ENCODE data around the gene HIF1A. TPM values are rescaled to one million over a fixed set of nuclear protein-coding genes. Genes with fewer than 3 reads are reported as not detected.
"Not testable (repeated sequence)": the region's sequence is repeated elsewhere in the genome, so short reads cannot be mapped to it uniquely, and the experiment has no call there.

The HIF1A gene
- total and polyA plus RNA-seq, 8 donors, result 145 to 272 (median 204) TPM

- DNase-seq (no peak), ATAC-seq (no peak)
- intact Hi-C loops (cut with DNase I), result no loop called here
- Histone ChIP-seq H3K27me3 (no peaks in the 10 kb centered on the region), H3K27ac (no peak overlapping the region), H3K4me1 (peaks cover 0 to 14% of the 10 kb centered on the region in 2 donors), H3K9me3 (no peaks in the 10 kb centered on the region), H3K4me3 (no peak overlapping the region), H3K36me3 (peaks cover 4 to 100% of the 10 kb centered on the region in 2 donors)
- TF ChIP-seq, protein P1, sequence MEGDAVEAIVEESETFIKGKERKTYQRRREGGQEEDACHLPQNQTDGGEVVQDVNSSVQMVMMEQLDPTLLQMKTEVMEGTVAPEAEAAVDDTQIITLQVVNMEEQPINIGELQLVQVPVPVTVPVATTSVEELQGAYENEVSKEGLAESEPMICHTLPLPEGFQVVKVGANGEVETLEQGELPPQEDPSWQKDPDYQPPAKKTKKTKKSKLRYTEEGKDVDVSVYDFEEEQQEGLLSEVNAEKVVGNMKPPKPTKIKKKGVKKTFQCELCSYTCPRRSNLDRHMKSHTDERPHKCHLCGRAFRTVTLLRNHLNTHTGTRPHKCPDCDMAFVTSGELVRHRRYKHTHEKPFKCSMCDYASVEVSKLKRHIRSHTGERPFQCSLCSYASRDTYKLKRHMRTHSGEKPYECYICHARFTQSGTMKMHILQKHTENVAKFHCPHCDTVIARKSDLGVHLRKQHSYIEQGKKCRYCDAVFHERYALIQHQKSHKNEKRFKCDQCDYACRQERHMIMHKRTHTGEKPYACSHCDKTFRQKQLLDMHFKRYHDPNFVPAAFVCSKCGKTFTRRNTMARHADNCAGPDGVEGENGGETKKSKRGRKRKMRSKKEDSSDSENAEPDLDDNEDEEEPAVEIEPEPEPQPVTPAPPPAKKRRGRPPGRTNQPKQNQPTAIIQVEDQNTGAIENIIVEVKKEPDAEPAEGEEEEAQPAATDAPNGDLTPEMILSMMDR (IDR thresholded peaks at IDR 0.05), result no peak
Observed at GRCh38 chr14:61739133-61739532, 43.8 kb downstream of the HIF1A start.

- Histone ChIP-seq H3K27me3 (no peaks in the 10 kb centered on the region), H3K27ac (no peak overlapping the region), H3K4me1 (peaks cover 0 to 10% of the 10 kb centered on the region in 2 donors), H3K9me3 (no peaks in the 10 kb centered on the region), H3K36me3 (peaks cover 10 to 100% of the 10 kb centered on the region in 2 donors), H3K4me3 (no peak overlapping the region)
- ATAC-seq, result no peak
- intact Hi-C loops (cut with DNase I), result no loop called here
- DNase-seq, result no peak
- TF ChIP-seq, protein P1 (IDR thresholded peaks at IDR 0.05), result no peak
Observed at GRCh38 chr14:61742371-61742770, 47.1 kb downstream of the HIF1A start.

DNA sequence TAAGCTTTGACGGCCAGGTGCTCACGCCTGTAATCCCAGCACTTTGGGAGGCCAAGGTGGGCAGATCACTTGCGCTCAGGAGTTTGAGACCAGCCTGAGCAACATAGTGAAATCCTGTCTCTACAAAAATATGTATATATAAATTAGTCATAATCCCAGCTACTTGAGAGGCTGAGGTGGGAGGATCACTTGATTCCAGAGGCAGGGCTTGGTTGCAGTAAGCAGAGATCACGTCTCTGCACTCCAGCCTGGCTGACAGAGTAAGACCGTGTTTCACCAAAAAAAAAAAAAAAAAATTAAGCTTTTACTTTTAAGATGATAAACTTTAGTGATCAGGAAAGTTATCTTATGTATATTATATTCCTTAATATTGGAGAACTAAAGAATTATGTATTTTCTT is 48.9 kb downstream of the HIF1A start:
- ATAC-seq, result no peak
- intact Hi-C loops (cut with DNase I), result no loop called here
- Histone ChIP-seq H3K9me3 (no peaks in the 10 kb centered on the region), H3K27ac (no peak overlapping the region), H3K4me3 (no peak overlapping the region), H3K27me3 (no peaks in the 10 kb centered on the region), H3K4me1 (peaks cover 0 to 17% of the 10 kb centered on the region in 2 donors), H3K36me3 (peaks cover 5 to 95% of the 10 kb centered on the region in 2 donors)
- DNase-seq, result no peak
- TF ChIP-seq, protein P1 (IDR thresholded peaks at IDR 0.05), result no peak

DNA sequence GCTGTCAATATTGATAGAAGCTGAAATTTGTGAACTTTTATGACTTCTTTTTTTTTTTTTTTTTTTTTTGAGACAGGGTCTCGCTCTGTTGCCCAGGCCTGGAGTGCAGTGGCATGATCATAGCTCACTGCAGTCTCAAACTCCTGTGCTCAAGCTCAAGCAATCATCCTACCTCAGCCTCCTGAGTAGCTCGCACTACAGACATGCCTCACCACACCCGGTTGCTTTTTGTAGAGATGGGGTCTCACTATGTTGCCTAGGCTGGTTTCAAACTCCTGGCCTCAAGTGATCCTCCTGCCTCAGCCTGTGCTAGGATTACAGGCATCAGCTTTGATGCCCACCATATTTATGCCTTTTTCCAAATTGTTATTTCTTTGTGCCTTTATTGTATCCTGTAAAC is 51.0 kb downstream of the HIF1A start:
- Histone ChIP-seq H3K4me1 (peaks cover 6 to 37% of the 10 kb centered on the region in 2 donors), H3K27ac (peak overlapping the region in 1 of 2 donors; percentile 4), H3K36me3 (peaks cover 5 to 74% of the 10 kb centered on the region in 2 donors)
- H3K27me3 ChIP-seq; H3K9me3 ChIP-seq; H3K4me3 ChIP-seq; ATAC-seq; DNase-seq; intact Hi-C loops (cut with DNase I): not testable (repeated sequence)

DNA sequence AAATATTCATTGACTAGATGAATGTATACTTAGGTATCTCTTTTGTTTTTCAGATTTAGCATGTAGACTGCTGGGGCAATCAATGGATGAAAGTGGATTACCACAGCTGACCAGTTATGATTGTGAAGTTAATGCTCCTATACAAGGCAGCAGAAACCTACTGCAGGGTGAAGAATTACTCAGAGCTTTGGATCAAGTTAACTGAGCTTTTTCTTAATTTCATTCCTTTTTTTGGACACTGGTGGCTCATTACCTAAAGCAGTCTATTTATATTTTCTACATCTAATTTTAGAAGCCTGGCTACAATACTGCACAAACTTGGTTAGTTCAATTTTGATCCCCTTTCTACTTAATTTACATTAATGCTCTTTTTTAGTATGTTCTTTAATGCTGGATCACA is 51.6 kb downstream of the HIF1A start:
- H3K4me1 ChIP-seq, result peaks cover 9 to 43% of the 10 kb centered on the region in 2 donors
- H3K9me3 ChIP-seq, result no peaks in the 10 kb centered on the region
- peaks cover 5 to 68% of the 10 kb centered on the region in 2 donors for H3K36me3 ChIP-seq
- no peaks in the 10 kb centered on the region for H3K27me3 ChIP-seq
- TF ChIP-seq, protein P1 (IDR thresholded peaks at IDR 0.05), result no peak
- intact Hi-C loops (cut with DNase I), result no loop called here
- DNase-seq (no peak), ATAC-seq (no peak)
- peak overlapping the region in 1 of 2 donors; percentile 4 for H3K27ac ChIP-seq
- no peak overlapping the region for H3K4me3 ChIP-seq

DNA sequence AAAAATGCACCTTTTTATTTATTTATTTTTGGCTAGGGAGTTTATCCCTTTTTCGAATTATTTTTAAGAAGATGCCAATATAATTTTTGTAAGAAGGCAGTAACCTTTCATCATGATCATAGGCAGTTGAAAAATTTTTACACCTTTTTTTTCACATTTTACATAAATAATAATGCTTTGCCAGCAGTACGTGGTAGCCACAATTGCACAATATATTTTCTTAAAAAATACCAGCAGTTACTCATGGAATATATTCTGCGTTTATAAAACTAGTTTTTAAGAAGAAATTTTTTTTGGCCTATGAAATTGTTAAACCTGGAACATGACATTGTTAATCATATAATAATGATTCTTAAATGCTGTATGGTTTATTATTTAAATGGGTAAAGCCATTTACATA is 52.0 kb downstream of the HIF1A start:
- TF ChIP-seq, protein P1 (IDR thresholded peaks at IDR 0.05), result no peak
- Histone ChIP-seq H3K4me3 (no peak overlapping the region), H3K4me1 (peaks cover 11 to 46% of the 10 kb centered on the region in 2 donors), H3K9me3 (no peaks in the 10 kb centered on the region), H3K27me3 (no peaks in the 10 kb centered on the region), H3K27ac (no peak overlapping the region), H3K36me3 (peaks cover 5 to 64% of the 10 kb centered on the region in 2 donors)
- DNase-seq, result no peak
- intact Hi-C loops (cut with DNase I), result no loop called here
- no peak for ATAC-seq
